GM06990 (cell line): ENCODE results near the gene FOXP3.
A peak's percentile ranks its signal among the peaks of the same experiment; 100 is the strongest.

Source experiments
- DNase-seq: peaks from one replicate; pipeline ENCODE4 v3.0.0-alpha.2; 2011; ENCODE audit not compliant: insufficient read length; ENCODE audit errors: extremely low read depth
- H3K27me3 ChIP-seq: replicated peaks from 2 replicates; pipeline ENCODE4 v1.6.0; 2011; ENCODE audit warnings: low read length; ENCODE audit not compliant: control insufficient read depth, insufficient read depth
- H3K36me3 ChIP-seq: 2 replicates; pipeline ENCODE4 v1.5.1; 2011; ENCODE audit warnings: low read length; ENCODE audit not compliant: control insufficient read depth, insufficient read depth
- H3K4me3 ChIP-seq: replicated peaks from 2 replicates; pipeline ENCODE4 v1.5.1; 2011; ENCODE audit warnings: low read depth, mild to moderate bottlenecking, control low read depth, low read length
- CTCF ChIP-seq: IDR thresholded peaks from 2 replicates; pipeline ENCODE4 v1.5.1; 2011; ENCODE audit warnings: low read length, control low read depth, mild to moderate bottlenecking, inconsistent platforms; ENCODE audit not compliant: insufficient read depth, poor library complexity, severe bottlenecking

The FOXP3 gene

GRCh38 chrX:49271341-49271740 lies 6.8 kb upstream of the FOXP3 start:
- Histone ChIP-seq H3K4me3 (peak overlapping the region; percentile 73; the same call in 1 of the 2 replicates), H3K27me3 (no peaks in the 10 kb centered on the region), H3K36me3 (no peaks in the 10 kb centered on the region; the same call in 1 of the 2 replicates)
- no peak for DNase-seq
- no peak for TF ChIP-seq CTCF

- H3K4me3 ChIP-seq: peak overlapping the region; percentile 73
- peak; percentile 30 for DNase-seq
- no peak for TF ChIP-seq CTCF
- no peaks in the 10 kb centered on the region for H3K27me3 ChIP-seq
- H3K36me3 ChIP-seq: no peaks in the 10 kb centered on the region; the same call in 1 of the 2 replicates
These were observed 5.9 kb upstream of the FOXP3 start for GRCh38 chrX:49270249-49270921.

GRCh38 chrX:49269767-49270248 lies 5.3 kb upstream of the FOXP3 start, which contains the start of gene PPP1R3F:
PPP1R3F (plus strand) TSS chrX:49269793; CDS start chrX:49269870, 77 bp downstream.
- no peak for TF ChIP-seq CTCF
- DNase-seq: no peak
- Histone ChIP-seq H3K4me3 (peak within 1 kb of the TSS; percentile 73), H3K36me3 (no peaks in the 10 kb centered on the region; the same call in 1 of the 2 replicates), H3K27me3 (no peaks in the 10 kb centered on the region)

GRCh38 chrX:49269010-49269766 lies 4.7 kb upstream of the FOXP3 start:
- Histone ChIP-seq H3K27me3 (no peaks in the 10 kb centered on the region), H3K36me3 (no peaks in the 10 kb centered on the region; the same call in 1 of the 2 replicates), H3K4me3 (peak overlapping the region; percentile 71)
- peak; percentile 94 for DNase-seq
- TF ChIP-seq CTCF: no peak

GRCh38 chrX:49268702-49269009 lies 4.1 kb upstream of the FOXP3 start:
- H3K36me3 ChIP-seq: no peaks in the 10 kb centered on the region
- TF ChIP-seq CTCF: no peak
- no peaks in the 10 kb centered on the region for H3K27me3 ChIP-seq
- peak overlapping the region; percentile 71 for H3K4me3 ChIP-seq
- no peak for DNase-seq
